Neural crest cell (in vitro differentiated cells): ENCODE results near the gene STKLD1. TPM values are rescaled to one million over a fixed set of nuclear protein-coding genes. Genes with fewer than 3 reads are reported as not detected.
"Not testable (repeated sequence)": the region's sequence is repeated elsewhere in the genome, so short reads cannot be mapped to it uniquely, and the experiment has no call there.

Experiments used
- DNase-seq: peaks from one replicate; pipeline ENCODE4 v3.0.0; 2021; ENCODE audit warnings: low read depth, mixed read lengths, low spot score
- H3K27ac Mint-ChIP-seq: one replicate; pipeline ENCODE4 v1.8.0; 2021; ENCODE audit warnings: mild to moderate bottlenecking, mixed read lengths; ENCODE audit not compliant: unreplicated experiment
- H3K27me3 Mint-ChIP-seq: 2 replicates; pipeline ENCODE4 v1.8.0; 2021; ENCODE audit warnings: low read depth, mild to moderate bottlenecking, mixed read lengths
- H3K36me3 Mint-ChIP-seq: 2 replicates; pipeline ENCODE4 v1.8.0; 2021; ENCODE audit warnings: low read depth, mild to moderate bottlenecking, mixed read lengths
- H3K4me1 Mint-ChIP-seq: 2 replicates; pipeline ENCODE4 v1.8.0; 2021; ENCODE audit warnings: mixed read lengths
- H3K4me3 Mint-ChIP-seq: one replicate; pipeline ENCODE4 v1.8.0; 2021; ENCODE audit warnings: mild to moderate bottlenecking, mixed read lengths
- H3K9me3 Mint-ChIP-seq: 2 replicates; pipeline ENCODE4 v1.8.0; 2021; ENCODE audit warnings: mixed read lengths
- CTCF ChIP-seq: fragments of 200-600 bp; sonication (generic); conservative IDR thresholded peaks from 2 replicates; pipeline ENCODE4 v1.5.0; 2021; ENCODE audit warnings: antibody characterized with exemption, mild to moderate bottlenecking
- total RNA-seq: library from RNA; stranded (reverse); gene quantifications from 2 replicates; pipeline ENCODE4 v1.2.1, GENCODE V29; 2021

Gene STKLD1
- total RNA-seq, 1 donor from 2014 or later = 2.9 TPM

GRCh38 chr9:133331641-133332380, 44.4 kb upstream of the STKLD1 start:
- peaks cover 18% of the 10 kb centered on the region for H3K4me1 Mint-ChIP-seq
- no peaks in the 10 kb centered on the region for H3K27me3 Mint-ChIP-seq
- peaks cover 15% of the 10 kb centered on the region for H3K36me3 Mint-ChIP-seq
- peak overlapping the region; percentile 15 for H3K4me3 Mint-ChIP-seq
- no peak for DNase-seq
- no peaks in the 10 kb centered on the region for H3K9me3 Mint-ChIP-seq
- no peak overlapping the region for H3K27ac Mint-ChIP-seq
- no peak for TF ChIP-seq CTCF

- no peaks in the 10 kb centered on the region for H3K9me3 Mint-ChIP-seq
- peaks cover 15% of the 10 kb centered on the region for H3K36me3 Mint-ChIP-seq
- peaks cover 20% of the 10 kb centered on the region for H3K4me1 Mint-ChIP-seq
- peak overlapping the region; percentile 15 for H3K4me3 Mint-ChIP-seq
- no peak overlapping the region for H3K27ac Mint-ChIP-seq
- TF ChIP-seq CTCF = no peak
- no peaks in the 10 kb centered on the region for H3K27me3 Mint-ChIP-seq
- no peak for DNase-seq
These were observed 43.8 kb upstream of the STKLD1 start for GRCh38 chr9:133332381-133332730.

GRCh38 chr9:133333011-133333410, 43.2 kb upstream of the STKLD1 start:
- Mint-ChIP-seq H3K4me1 (peaks cover 20% of the 10 kb centered on the region), H3K36me3 (peaks cover 15% of the 10 kb centered on the region), H3K9me3 (no peaks in the 10 kb centered on the region), H3K27me3 (no peaks in the 10 kb centered on the region), H3K4me3 (peak overlapping the region; percentile 59), H3K27ac (no peak overlapping the region)
- TF ChIP-seq CTCF = no peak
- no peak for DNase-seq

- peak; percentile 18 for TF ChIP-seq CTCF
- H3K4me1 Mint-ChIP-seq = peaks cover 20% of the 10 kb centered on the region
- no peaks in the 10 kb centered on the region for H3K27me3 Mint-ChIP-seq
- peak overlapping the region; percentile 65 for H3K4me3 Mint-ChIP-seq
- DNase-seq = no peak
- H3K27ac Mint-ChIP-seq = no peak overlapping the region
- H3K36me3 Mint-ChIP-seq = peaks cover 15% of the 10 kb centered on the region
- no peaks in the 10 kb centered on the region for H3K9me3 Mint-ChIP-seq
These were observed 42.6 kb upstream of the STKLD1 start for GRCh38 chr9:133333566-133333965.

GRCh38 chr9:133334161-133334560, 42.0 kb upstream of the STKLD1 start:
- no peak for TF ChIP-seq CTCF
- Mint-ChIP-seq H3K9me3 (no peaks in the 10 kb centered on the region), H3K36me3 (peaks cover 9% of the 10 kb centered on the region), H3K27ac (no peak overlapping the region), H3K4me3 (peak overlapping the region; percentile 98), H3K4me1 (peaks cover 20% of the 10 kb centered on the region), H3K27me3 (no peaks in the 10 kb centered on the region)
- no peak for DNase-seq

- H3K9me3 Mint-ChIP-seq, DNase-seq, H3K27me3 Mint-ChIP-seq, H3K36me3 Mint-ChIP-seq: not testable (repeated sequence)
- H3K4me1 Mint-ChIP-seq = peaks cover 20% of the 10 kb centered on the region
- peak overlapping the region; percentile 98 for H3K4me3 Mint-ChIP-seq
- peak overlapping the region; percentile 57 for H3K27ac Mint-ChIP-seq
These were observed 41.3 kb upstream of the STKLD1 start for GRCh38 chr9:133334888-133335287.
